Astrocyte (in vitro differentiated cells and primary cell): ENCODE measurements around the gene JSRP1. TPM values are rescaled to one million over a fixed set of nuclear protein-coding genes. Genes with fewer than 3 reads are reported as not detected.

Experiments used
- DNase-seq: peaks from one replicate; pipeline ENCODE4 v3.0.0-alpha.2; 2010; ENCODE audit warnings: low read depth
- FAIRE-seq: peaks from 2 replicates; lab custom pipeline; 2011; peaks lifted over from hg19 to GRCh38; lab: Jason Lieb, UNC
- H2AFZ ChIP-seq: 2 replicates; pipeline ENCODE4 v1.6.0; 2012; ENCODE audit warnings: low read depth, low read length, inconsistent platforms
- H3K27ac ChIP-seq: 2 replicates; pipeline ENCODE4 v1.5.1; 2011; ENCODE audit warnings: low read depth, low read length, inconsistent platforms
- H3K27me3 ChIP-seq: 2 replicates; pipeline ENCODE4 v1.6.0; 2011; ENCODE audit warnings: low read length, inconsistent platforms; ENCODE audit not compliant: insufficient read depth
- H3K36me3 ChIP-seq: 2 replicates; pipeline ENCODE4 v1.5.1; 2011; ENCODE audit warnings: low read length, inconsistent platforms; ENCODE audit not compliant: insufficient read depth
- H3K4me1 ChIP-seq: 2 replicates; pipeline ENCODE4 v1.5.1; 2011; ENCODE audit warnings: low read length, inconsistent platforms; ENCODE audit not compliant: insufficient read depth
- H3K4me2 ChIP-seq: 2 replicates; pipeline ENCODE4 v1.6.0; 2012; ENCODE audit warnings: low read length, inconsistent platforms
- H3K4me3 ChIP-seq: 2 replicates; pipeline ENCODE4 v1.5.1; 2011; ENCODE audit warnings: low read depth, mild to moderate bottlenecking, low read length, inconsistent platforms; ENCODE audit not compliant: insufficient read depth
- H3K79me2 ChIP-seq: 2 replicates; pipeline ENCODE4 v1.6.0; 2012; ENCODE audit warnings: mild to moderate bottlenecking, low read length, inconsistent platforms; ENCODE audit not compliant: insufficient read depth
- H3K9ac ChIP-seq: 2 replicates; pipeline ENCODE4 v1.6.0; 2012; ENCODE audit warnings: mild to moderate bottlenecking, low read length, inconsistent platforms
- H3K9me3 ChIP-seq: 2 replicates; pipeline ENCODE4 v1.5.1; 2012; ENCODE audit warnings: low read depth, mild to moderate bottlenecking, low read length, inconsistent platforms; ENCODE audit not compliant: insufficient read depth
- H4K20me1 ChIP-seq: 2 replicates; pipeline ENCODE4 v1.6.0; 2012; ENCODE audit warnings: low read length, inconsistent platforms; ENCODE audit not compliant: insufficient read depth
- H3K27ac Mint-ChIP-seq: one replicate; pipeline ENCODE4 v1.8.0; 2021; ENCODE audit warnings: mild to moderate bottlenecking, mixed read lengths; ENCODE audit not compliant: unreplicated experiment
- H3K27me3 Mint-ChIP-seq: one replicate; pipeline ENCODE4 v1.8.0; 2021; ENCODE audit warnings: low read depth, mixed read lengths; ENCODE audit not compliant: unreplicated experiment
- H3K36me3 Mint-ChIP-seq: one replicate; pipeline ENCODE4 v1.8.0; 2021; ENCODE audit warnings: low read depth, mixed read lengths; ENCODE audit not compliant: unreplicated experiment
- H3K4me1 Mint-ChIP-seq: one replicate; pipeline ENCODE4 v1.8.0; 2021; ENCODE audit warnings: low read depth, mixed read lengths; ENCODE audit not compliant: unreplicated experiment
- H3K4me3 Mint-ChIP-seq: one replicate; pipeline ENCODE4 v1.8.0; 2021; ENCODE audit warnings: mild to moderate bottlenecking, moderate library complexity, mixed read lengths; ENCODE audit not compliant: unreplicated experiment
- H3K9me3 Mint-ChIP-seq: one replicate; pipeline ENCODE4 v1.8.0; 2021; ENCODE audit warnings: mild to moderate bottlenecking, mixed read lengths; ENCODE audit not compliant: unreplicated experiment
- CTCF ChIP-seq: IDR thresholded peaks from 2 replicates; pipeline ENCODE4 v1.5.1; 2011; ENCODE audit warnings: low read depth, mild to moderate bottlenecking, inconsistent platforms, low read length, moderate library complexity; ENCODE audit not compliant: insufficient read depth
- EZH2 ChIP-seq: IDR thresholded peaks from 2 replicates; pipeline ENCODE4 v1.6.1; 2012; ENCODE audit warnings: mild to moderate bottlenecking, low read length, inconsistent platforms; ENCODE audit not compliant: insufficient read depth
- total RNA-seq: library from RNA; stranded (reverse); gene quantifications from 2 replicates; pipeline ENCODE4 v1.2.1, GENCODE V29; 2021

Gene JSRP1
- total RNA-seq, 1 donor from 2014 or later = 0.36 TPM

DNA sequence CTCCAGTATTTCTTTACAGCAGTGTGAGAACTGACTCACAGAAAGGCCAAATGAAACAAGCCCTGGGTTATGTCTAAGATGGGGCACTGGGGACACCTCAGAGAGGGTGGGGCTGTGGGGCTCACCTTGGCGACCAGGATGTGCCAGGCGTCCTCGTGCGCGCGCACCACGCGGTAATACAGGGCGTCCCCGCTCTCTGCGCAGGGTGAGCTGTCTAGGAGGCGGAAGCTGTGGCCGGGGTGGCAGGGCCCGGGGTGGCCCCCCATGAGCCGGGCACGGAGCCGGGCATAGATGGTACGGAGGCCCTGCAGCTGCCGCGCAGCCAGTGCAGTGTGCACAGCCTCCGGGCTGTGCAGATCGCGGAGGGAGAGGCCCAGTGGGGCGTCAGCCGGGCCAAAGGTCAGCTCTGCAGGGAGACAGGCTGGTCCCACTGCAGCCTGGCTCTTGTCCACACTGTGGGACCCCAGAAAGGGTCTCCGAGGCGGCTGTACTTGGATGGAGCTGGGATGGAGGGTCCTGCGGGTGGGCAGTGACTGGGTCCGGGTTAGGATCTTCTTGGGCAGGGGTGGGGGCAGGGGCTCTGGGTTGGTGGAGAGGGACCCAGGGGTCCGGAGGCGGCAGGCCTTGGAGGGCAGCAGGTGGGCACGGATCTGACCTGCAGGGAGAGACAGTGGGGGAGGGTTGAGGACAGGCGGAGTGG lies 22.4 kb upstream of the JSRP1 start:
- Histone ChIP-seq H3K4me2 (no peak overlapping the region), H3K4me1 (peaks cover 13% of the 10 kb centered on the region), H4K20me1 (peaks cover 34% of the 10 kb centered on the region), H3K4me3 (no peak overlapping the region), H3K27ac (no peak overlapping the region), H3K9me3 (no peaks in the 10 kb centered on the region), H2AFZ (no peak overlapping the region), H3K9ac (no peak overlapping the region), H3K36me3 (no peaks in the 10 kb centered on the region), H3K27me3 (no peaks in the 10 kb centered on the region), H3K79me2 (peaks cover 20% of the 10 kb centered on the region)
- Mint-ChIP-seq H3K4me1 (peaks cover 13% of the 10 kb centered on the region), H3K27me3 (peaks cover 5% of the 10 kb centered on the region), H3K27ac (no peak overlapping the region), H3K36me3 (peaks cover 8% of the 10 kb centered on the region), H3K9me3 (no peaks in the 10 kb centered on the region), H3K4me3 (no peak overlapping the region)
- TF ChIP-seq CTCF (no peak), EZH2 (no peak)
- no peak for DNase-seq
- FAIRE-seq = no peak

DNA sequence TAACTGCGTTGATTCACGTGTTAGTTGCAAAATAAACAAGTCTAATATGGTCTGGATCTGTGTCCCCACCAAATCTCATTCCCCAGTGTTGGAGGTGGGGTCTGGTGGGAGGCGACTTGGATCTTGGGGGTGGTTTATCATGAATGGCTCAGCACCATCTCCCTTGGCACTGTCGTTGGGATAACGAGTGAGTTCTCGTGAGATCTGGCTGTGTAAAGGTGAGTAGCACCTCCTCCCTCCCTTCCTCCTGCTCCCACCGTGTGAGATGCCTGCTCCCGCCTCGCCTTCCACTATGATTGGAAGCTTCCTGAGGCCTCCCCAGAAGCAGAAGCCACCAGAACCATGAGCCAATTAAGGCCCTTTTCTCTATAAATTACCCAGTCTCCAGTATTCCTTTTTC lies 20.9 kb upstream of the JSRP1 start:
- Mint-ChIP-seq H3K4me3 (no peak overlapping the region), H3K27me3 (no peaks in the 10 kb centered on the region), H3K9me3 (no peaks in the 10 kb centered on the region), H3K4me1 (peaks cover 13% of the 10 kb centered on the region), H3K27ac (no peak overlapping the region), H3K36me3 (peaks cover 8% of the 10 kb centered on the region)
- TF ChIP-seq EZH2 (no peak), CTCF (no peak)
- Histone ChIP-seq H3K79me2 (peaks cover 34% of the 10 kb centered on the region), H4K20me1 (peaks cover 48% of the 10 kb centered on the region), H3K27ac (no peak overlapping the region), H3K4me1 (peaks cover 22% of the 10 kb centered on the region), H3K4me3 (no peak overlapping the region), H3K9ac (no peak overlapping the region), H3K9me3 (no peaks in the 10 kb centered on the region), H3K27me3 (no peaks in the 10 kb centered on the region), H2AFZ (no peak overlapping the region), H3K4me2 (no peak overlapping the region), H3K36me3 (peaks cover 3% of the 10 kb centered on the region)
- DNase-seq (no peak), FAIRE-seq (no peak)

DNA sequence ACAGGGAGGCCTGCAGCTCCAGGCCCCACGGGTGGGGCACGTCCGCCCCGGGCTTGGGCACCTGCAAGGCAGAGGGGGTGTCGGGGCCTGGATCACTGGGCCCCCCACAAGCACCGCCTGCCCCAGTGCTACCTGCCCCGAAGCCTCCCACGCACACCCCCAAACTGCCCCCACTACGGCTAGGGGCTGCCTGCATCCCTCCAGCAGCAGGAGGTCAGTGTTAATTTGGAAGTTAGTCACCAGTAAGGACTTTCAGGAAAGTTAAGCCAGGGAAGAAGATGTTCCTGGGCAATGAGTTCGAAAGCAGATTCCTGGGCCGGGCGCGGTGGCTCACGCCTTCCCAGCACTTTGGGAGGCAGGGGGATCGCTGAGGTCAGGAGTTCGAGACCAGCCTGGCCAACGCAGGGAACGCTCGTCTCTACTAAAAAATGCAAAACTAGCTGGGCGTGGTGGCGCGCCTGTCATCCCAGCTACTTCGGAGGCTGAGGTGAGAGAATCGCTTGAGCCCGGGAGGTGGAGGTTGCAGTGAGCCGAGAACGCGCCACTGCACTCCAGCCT lies 20.3 kb upstream of the JSRP1 start:
- DNase-seq (no peak), FAIRE-seq (no peak)
- Mint-ChIP-seq H3K4me1 (peaks cover 14% of the 10 kb centered on the region), H3K36me3 (peaks cover 11% of the 10 kb centered on the region), H3K9me3 (no peaks in the 10 kb centered on the region), H3K27ac (no peak overlapping the region), H3K27me3 (no peaks in the 10 kb centered on the region), H3K4me3 (no peak overlapping the region)
- Histone ChIP-seq H3K4me1 (peaks cover 21% of the 10 kb centered on the region), H4K20me1 (peaks cover 51% of the 10 kb centered on the region), H3K4me2 (no peak overlapping the region), H3K36me3 (peaks cover 3% of the 10 kb centered on the region), H2AFZ (no peak overlapping the region), H3K79me2 (peaks cover 41% of the 10 kb centered on the region), H3K27me3 (no peaks in the 10 kb centered on the region), H3K27ac (no peak overlapping the region), H3K4me3 (no peak overlapping the region), H3K9ac (no peak overlapping the region), H3K9me3 (no peaks in the 10 kb centered on the region)
- TF ChIP-seq CTCF (no peak), EZH2 (no peak)
